ENCODE results near the gene PRKCE.
A peak's percentile ranks its signal among the peaks of the same experiment; 100 is the strongest.

Gene PRKCE

GRCh38 chr2:45992741-45993475 lies 341.4 kb downstream of the PRKCE start:
- DNase-seq (ENCODE audit: low read depth), result no peak

- peak; percentile 43 for DNase-seq (ENCODE audit: low read depth)
Measured at GRCh38 chr2:45993476-45993991, 342.1 kb downstream of the PRKCE start.

- no peak for DNase-seq (ENCODE audit: low read depth)
Measured at GRCh38 chr2:45994060-45994459, 342.6 kb downstream of the PRKCE start.

DNA sequence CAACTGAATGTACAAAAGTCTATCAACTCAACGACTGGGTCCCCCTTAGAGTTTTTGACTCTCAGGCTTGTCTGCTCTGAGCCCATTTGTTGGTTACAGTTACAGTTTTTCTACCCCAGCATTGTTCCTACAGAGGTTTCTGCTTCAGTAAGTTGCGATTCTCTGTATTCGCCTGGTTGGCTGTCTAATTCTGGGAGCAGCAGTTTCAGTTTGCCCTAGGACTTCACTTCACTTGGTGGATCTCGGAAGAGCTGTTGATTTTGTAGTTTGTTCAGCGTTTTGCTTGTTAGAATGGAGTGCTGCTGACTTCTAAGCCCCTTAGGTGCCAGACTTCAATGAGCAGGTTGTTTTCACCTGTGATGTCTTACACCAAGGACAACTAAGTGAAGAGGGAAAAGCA lies 349.2 kb downstream of the PRKCE start:
- DNase-seq (ENCODE audit: low read depth), result no peak

DNA sequence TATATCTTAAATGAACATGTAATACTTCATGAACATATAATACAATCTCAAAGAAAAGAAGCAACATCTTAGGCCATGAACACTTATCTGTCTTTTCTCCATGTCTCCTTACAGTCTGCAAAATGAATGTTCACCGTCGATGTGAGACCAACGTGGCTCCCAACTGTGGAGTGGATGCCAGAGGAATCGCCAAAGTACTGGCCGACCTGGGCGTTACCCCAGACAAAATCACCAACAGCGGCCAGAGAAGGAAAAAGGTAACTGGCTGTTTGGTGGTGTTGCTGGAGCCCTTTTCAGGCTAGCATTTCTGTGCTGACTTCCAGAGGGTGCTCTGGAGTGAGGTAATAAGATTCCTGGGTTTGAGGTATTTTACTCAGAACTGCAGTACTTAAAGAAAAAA lies 349.8 kb downstream of the PRKCE start:
- DNase-seq (ENCODE audit: low read depth), result no peak

DNA sequence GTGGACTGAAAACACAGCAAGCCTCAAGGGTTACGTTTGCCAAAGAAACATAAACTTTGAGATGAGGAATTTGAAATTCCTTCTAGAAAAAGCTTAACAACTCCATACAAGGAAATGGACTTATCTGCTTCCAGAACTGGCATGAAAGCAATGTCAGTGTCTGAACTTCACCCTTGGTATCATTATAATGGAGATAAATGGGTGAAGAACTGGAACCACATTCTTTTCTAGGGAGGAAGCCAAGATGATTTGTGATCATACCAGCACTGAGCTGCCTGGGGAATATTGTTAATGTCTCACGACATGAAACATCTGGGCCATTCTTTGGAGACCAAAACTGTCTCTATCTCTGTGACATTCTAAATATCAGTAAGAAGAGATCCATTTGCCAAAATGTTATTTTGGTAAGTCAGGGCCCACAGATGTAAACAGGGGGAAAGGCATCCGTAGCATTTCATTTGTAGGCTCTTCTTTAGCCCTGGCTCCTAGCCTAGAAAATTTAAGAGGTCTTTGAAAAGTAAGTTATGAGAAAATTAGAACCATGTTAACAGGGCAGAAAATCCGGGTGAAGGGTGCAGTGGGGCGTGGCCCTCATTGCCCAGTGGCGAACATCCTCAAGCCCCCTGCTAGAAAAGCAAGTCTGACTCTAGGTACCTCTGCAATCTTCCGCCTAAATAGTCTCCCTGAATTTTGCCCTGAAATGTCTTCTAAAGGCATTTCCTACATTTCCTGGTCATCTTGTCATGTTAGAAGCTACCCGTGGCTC lies 350.4 kb downstream of the PRKCE start:
- DNase-seq (ENCODE audit: low read depth), result no peak

- no peak for DNase-seq (ENCODE audit: low read depth)
Measured at GRCh38 chr2:46002507-46002883, 351.0 kb downstream of the PRKCE start.

DNA sequence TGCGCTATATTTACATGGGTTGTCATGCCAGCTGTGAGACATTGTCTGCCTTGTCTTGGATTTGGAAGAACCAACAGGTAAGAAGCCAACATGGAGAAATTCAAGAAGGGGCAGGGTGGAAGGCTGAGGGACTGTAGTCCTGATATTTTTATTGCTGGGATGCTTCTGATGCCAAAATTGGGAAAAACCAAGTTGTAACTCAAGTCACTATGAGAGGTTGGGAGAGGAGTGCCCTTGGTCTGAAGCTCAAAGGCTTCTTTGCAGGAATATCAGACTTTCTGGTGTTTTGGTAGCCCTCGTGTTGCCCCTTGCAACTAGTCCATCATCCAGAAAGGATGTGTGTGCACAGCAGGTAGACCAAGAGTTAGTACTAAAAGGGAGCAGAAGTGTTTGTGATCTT lies 351.5 kb downstream of the PRKCE start:
- DNase-seq (ENCODE audit: low read depth), result no peak

GRCh38 chr2:46003903-46004473 lies 352.5 kb downstream of the PRKCE start:
- no peak for DNase-seq (ENCODE audit: low read depth)

DNA sequence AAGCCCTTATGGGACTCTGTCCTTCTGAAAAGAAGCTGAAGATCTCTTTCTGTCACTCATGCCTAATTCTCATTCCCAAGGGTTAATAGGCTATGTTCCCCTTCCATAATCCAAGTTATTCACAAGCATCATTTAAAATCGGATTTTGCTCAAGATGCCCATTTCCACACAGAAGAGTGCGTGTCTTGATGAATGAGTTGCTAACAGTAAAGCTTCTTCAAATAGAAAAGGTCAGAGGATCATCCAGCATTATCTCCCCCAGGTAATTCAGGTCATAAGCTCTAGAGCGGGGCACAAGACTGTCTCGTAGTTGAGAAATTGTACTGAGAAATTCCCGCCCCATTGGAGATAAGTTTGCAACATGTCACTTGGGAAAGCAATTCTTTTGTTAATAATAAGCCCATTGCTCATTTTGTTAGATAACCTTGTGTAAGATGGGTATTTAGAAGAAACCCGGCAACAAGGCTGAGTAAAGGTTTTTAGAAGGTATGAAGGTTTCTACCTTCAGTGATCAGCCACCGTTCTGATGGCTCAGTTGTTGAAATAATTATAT lies 355.1 kb downstream of the PRKCE start:
- DNase-seq (ENCODE audit: low read depth), result no peak

DNA sequence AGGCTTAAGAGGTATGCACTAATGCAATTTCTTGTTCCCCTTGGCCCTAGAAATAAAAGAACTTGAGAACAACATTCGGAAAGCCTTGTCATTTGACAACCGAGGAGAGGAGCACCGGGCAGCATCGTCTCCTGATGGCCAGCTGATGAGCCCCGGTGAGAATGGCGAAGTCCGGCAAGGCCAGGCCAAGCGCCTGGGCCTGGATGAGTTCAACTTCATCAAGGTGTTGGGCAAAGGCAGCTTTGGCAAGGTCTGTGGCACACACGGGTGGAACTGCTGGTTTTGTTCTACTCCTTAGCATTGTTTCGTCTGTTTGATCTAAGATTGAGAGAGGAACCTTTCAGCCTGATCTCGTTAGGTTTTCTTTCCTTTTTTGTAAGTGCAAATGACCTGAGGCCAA lies 355.9 kb downstream of the PRKCE start:
- no peak for DNase-seq (ENCODE audit: low read depth)

DNA sequence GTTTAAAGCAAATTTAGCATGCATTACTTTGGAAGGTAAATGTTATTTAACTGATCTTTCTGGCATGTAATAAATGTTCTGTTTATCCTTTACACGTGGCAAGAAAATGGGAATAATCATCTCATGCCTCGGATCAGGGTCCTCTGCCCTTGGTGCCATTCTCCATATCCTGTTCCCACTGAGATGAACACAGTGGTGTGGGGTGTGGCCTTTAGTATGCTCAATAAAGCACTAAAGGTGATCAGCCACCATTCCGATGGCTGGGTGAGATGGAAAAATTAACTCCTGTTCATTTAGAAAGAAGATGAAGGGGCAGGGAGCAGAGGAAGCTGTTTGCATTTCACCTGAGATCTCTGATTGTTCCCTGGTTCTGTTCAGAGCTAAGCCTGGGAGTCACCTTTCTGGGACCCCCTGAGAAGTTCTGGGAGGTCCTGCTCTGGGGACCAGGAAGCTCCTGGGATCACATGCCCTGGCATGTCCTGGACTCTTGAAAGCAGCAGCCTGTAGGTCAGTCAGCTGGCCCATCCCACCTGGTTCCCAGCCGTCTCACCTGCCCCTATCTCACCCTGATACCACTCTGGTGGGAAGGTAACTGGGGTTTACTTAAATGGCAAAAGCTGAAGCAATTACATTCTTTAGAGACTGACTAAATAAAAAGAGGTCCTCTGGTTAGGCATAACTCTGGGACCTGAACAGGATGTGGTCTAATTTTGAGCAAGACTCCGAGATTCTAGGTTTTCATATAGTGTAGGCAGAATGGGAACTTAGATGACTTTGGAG lies 356.8 kb downstream of the PRKCE start:
- DNase-seq (ENCODE audit: low read depth), result no peak

- DNase-seq (ENCODE audit: low read depth), result no peak
Measured at GRCh38 chr2:46009315-46009714, 357.8 kb downstream of the PRKCE start.

- no peak for DNase-seq (ENCODE audit: low read depth)
Measured at GRCh38 chr2:46009772-46010171, 358.3 kb downstream of the PRKCE start.

- no peak for DNase-seq (ENCODE audit: low read depth)
Measured at GRCh38 chr2:46010223-46010924, 358.9 kb downstream of the PRKCE start.

GRCh38 chr2:46010925-46011490 lies 359.5 kb downstream of the PRKCE start:
- no peak for DNase-seq (ENCODE audit: low read depth)

- DNase-seq (ENCODE audit: low read depth), result no peak
Measured at GRCh38 chr2:46012618-46013240, 361.3 kb downstream of the PRKCE start.

GRCh38 chr2:46013726-46014125 lies 362.3 kb downstream of the PRKCE start:
- no peak for DNase-seq (ENCODE audit: low read depth)

DNA sequence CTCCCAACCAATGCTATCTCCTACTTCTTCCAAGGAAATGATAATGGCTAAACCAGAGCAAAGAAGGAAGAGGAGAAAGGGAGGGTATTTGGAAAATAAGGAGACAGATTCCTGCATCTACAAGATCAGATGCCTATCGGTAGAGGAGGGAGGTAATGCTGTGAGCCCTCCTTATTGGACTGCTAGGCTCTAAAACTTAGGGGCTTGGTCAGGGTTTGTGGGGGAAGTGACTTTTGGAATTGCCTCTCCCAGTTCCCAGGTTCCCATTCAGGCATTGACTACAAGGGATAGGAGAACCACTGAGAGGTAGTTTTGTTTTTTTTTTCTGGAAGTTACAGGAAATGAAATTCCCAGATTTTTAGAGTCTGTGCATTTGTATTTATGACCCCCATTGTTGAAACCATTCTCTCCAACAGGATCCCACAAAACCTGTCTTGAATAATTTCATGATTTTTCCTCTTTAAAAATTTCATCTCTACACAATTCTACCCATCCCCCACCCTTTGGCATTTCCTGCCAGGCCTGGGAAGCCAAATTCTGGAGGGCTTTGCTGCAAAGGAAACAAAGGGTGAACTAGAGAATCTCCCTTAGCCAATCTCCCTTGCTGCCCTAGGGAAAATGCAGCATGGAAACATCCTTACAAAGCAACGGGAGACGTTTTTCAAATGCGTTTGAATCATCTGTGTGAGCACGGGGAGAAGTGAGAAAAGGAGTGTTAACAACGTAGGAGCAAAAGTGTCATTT lies 363.6 kb downstream of the PRKCE start:
- DNase-seq (ENCODE audit: low read depth), result no peak

- no peak for DNase-seq (ENCODE audit: low read depth)
Measured at GRCh38 chr2:46015671-46016070, 364.2 kb downstream of the PRKCE start.

All from activated gamma-delta T cell treated with anti-CD3 and anti-CD28 coated beads, Interleukin-2, amount 50 U/mL, for 16 hours (primary cell).